ENCODE data around the gene NYAP1. TPM values are rescaled to one million over a fixed set of nuclear protein-coding genes. Genes with fewer than 3 reads are reported as not detected.
"Not testable (repeated sequence)": the region's sequence is repeated elsewhere in the genome, so short reads cannot be mapped to it uniquely, and the experiment has no call there.

The NYAP1 gene
- total RNA-seq, 1 donor from 2014 or later = 1.2 TPM

- DNase-seq (ENCODE audit: low read depth) = no peak
- H3K4me3 ChIP-seq (ENCODE audit: low read depth, low read length) = no peak overlapping the region
- TF ChIP-seq CTCF (conservative IDR thresholded peaks at IDR 0.05; ENCODE audit: low read depth, low read length) = no peak
These were observed 41.8 kb upstream of the NYAP1 start for GRCh38 chr7:100441641-100442535.

GRCh38 chr7:100443096-100443840 lies 40.5 kb upstream of the NYAP1 start:
- no peak overlapping the region for H3K4me3 ChIP-seq (ENCODE audit: low read depth, low read length)
- TF ChIP-seq CTCF (conservative IDR thresholded peaks at IDR 0.05; ENCODE audit: low read depth, low read length) = no peak
- DNase-seq (ENCODE audit: low read depth) = no peak

GRCh38 chr7:100444311-100445278 lies 39.1 kb upstream of the NYAP1 start:
- DNase-seq (ENCODE audit: low read depth) = no peak
- no peak for TF ChIP-seq CTCF (conservative IDR thresholded peaks at IDR 0.05; ENCODE audit: low read depth, low read length)

GRCh38 chr7:100446040-100446439 lies 37.7 kb upstream of the NYAP1 start:
- no peak for TF ChIP-seq CTCF (conservative IDR thresholded peaks at IDR 0.05; ENCODE audit: low read depth, low read length)
- DNase-seq (ENCODE audit: low read depth) = no peak
- H3K4me3 ChIP-seq (ENCODE audit: low read depth, low read length) = no peak overlapping the region

More at GRCh38 chr7:100444311-100445278, 39.1 kb upstream of the NYAP1 start:
- no peak overlapping the region for H3K4me3 ChIP-seq (ENCODE audit: low read depth, low read length)

GRCh38 chr7:100447363-100447762 lies 36.4 kb upstream of the NYAP1 start:
- not testable (repeated sequence) for DNase-seq (ENCODE audit: low read depth)

GRCh38 chr7:100449190-100449795 lies 34.4 kb upstream of the NYAP1 start:
- no peak for TF ChIP-seq CTCF (conservative IDR thresholded peaks at IDR 0.05; ENCODE audit: low read depth, low read length)
- DNase-seq (ENCODE audit: low read depth) = no peak
- H3K4me3 ChIP-seq (ENCODE audit: low read depth, low read length) = no peak overlapping the region

More at GRCh38 chr7:100447363-100447762, 36.4 kb upstream of the NYAP1 start:
- not testable (repeated sequence) for H3K4me3 ChIP-seq (ENCODE audit: low read depth, low read length)

All from epithelial cell of proximal tubule (primary cell).